Fibroblast of skin of right quadriceps (primary cell): ENCODE results near the gene HNRNPUL2.
"Not testable (repeated sequence)": the region's sequence is repeated elsewhere in the genome, so short reads cannot be mapped to it uniquely, and the experiment has no call there.

ENCODE experiments used
- DNase-seq: peaks from one replicate; pipeline ENCODE4 v3.0.0-alpha.2; 2013

The HNRNPUL2 gene

DNA sequence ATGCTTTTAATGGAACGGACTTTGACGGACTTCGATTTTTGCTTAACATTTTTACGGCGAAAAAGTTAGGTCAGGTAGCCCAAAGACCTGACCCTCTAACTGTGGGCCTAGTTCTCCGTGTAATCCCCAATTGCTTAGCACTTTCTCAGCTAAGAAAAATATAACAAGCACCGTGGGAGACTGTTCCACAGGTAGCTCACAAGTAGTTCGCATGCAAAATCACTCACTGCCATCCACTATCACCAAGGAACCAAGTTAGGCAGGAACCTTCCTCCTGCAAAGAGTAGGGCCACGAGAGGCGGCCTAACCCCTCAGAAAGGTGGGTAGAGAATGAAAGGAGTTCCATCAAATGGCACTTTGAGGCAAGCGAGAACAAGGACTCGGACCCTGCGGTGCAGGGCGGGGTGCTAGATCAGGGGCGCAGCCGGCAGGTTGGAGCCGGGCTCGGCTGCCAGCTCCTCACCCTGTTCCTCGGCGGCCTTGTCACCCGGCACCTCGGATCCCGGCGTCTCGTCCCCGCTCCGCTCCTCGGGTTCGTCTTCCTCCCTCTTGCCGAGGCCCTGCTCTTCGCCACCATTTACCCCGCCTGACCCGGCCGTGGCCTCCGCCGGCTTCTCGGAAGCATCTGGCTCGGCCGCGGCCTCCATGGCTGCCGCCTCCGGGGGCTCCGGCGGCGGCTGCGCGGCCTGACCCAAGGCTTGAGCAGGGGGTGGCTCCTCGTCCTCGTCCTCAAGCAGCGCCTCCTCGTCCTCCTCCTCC lies 922 bp downstream of the HNRNPUL2 start:
- no peak for DNase-seq

DNA sequence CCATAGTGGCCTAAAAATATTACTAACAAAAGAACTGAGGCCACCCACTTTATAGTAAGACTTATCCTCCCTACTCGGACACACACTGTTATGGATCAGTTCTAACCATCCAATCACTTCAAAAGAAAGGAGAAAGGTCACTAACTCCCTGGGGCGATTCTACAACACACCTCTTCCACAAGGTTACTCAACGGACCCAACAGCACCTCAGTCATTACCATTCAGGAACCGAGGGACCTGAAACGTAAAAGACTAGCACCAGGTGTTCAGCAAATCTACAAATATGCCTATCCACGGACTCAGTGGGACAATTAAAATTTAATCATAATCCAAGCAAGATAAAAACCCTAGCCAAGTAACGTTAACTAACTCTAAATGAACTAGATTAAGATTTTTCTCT lies 1.6 kb downstream of the HNRNPUL2 start:
- DNase-seq = no peak

DNA sequence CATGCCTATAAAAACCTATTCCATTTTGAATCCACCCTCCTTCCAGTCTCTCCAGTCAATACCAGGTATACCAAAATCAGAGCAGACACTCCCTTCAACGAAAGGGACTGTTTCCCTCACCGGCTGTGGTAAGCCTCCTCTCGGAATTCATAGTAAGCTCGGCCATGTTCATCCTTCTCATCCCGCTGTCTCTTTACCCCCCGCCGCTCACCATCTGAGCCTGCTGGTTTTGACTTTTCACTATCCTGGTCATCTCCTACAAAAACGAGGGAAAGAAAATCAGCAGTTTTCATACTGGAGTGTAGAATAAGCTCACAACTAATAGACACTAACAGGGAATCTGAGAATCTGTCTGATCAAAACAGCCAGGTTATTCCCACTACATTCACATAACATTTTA lies 3.1 kb downstream of the HNRNPUL2 start:
- DNase-seq = no peak

DNA sequence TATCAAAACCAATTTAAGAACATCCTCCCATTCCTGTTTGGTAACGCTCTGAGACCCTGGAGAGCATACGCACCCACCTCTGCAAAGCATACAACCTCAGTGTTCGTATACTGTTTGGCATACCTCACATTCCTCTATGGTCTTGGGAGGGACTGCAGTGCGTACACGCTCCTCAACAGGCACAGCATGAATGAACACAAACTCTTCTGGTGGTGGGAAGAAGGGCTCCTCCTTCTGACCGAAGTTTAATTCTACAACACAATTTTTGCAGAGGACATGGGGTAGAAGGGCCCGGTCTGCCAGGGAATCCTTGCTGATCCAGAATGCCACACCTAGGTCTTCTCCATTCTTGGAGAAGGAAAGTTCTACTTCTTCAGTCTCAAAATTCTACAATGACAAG lies 5.3 kb downstream of the HNRNPUL2 start:
- DNase-seq = peak; percentile 41

DNA sequence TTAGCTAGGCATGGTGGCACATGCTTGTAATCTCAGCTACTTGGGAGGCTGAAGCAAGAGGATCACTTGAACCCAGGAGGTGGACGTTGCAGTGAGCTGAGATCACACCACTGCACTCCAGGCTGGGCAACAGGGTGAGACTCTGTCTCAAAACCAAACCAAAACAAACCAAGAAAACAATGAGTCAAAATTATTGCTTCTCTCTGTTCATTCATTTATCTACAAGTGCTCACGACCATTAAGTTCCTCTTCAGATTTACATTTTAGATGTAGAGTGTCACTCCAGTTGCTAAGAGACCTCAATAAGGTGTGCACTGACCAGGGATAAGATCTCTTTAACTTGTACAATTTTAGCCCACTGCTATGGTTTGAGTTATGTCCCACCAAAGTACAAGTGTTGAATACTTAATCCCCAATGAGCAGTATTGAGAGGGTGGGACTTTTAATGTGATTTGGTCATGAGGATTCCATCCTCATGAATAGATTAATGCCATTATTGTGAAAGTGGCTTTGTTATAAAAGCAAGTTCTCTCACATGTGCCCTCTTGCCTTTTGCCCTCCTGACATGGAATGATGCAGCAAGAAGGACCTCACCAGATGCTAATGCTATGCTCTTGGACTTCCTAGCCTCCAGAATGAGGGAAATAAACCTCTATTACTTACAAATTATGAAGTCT lies 7.8 kb downstream of the HNRNPUL2 start:
- DNase-seq = no peak

DNA sequence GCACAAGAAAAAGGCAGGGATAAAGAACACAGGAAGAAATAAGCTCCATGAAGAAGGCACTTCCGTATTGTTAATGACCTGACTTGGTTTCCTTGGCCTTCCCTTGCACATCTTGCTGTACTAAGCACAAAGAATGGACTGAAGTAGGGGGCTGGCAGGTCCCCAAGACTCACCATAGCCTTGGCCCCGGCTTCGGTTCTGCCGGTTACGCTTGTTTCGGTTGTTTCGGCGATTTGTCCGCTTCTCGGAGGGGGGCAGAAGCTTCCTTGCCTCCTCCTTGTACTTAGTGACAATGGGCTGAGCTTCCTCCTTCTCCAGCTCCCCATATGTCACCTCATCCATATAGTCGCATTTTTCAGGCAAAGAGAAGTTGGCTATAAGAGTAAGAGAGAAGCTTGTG lies 10.4 kb downstream of the HNRNPUL2 start:
- no peak for DNase-seq

DNA sequence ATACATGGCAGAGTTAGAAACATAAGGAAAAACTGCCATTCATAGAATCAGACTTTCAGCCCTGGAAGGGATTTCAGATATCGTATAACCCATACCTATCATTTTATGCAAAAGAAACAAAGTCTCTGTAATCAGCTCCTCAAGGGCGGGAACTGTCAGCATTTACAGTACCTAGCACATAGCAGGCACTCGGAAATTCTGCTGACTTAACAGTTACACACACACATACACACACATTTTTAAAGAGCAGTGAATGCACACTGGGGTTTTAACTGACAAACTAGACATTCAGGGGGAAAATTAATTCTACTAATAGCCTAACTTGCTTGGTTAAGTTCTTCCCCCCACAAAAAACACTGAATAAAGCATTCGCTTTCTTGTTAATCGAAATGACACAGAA lies 11.1 kb downstream of the HNRNPUL2 start:
- no peak for DNase-seq

DNA sequence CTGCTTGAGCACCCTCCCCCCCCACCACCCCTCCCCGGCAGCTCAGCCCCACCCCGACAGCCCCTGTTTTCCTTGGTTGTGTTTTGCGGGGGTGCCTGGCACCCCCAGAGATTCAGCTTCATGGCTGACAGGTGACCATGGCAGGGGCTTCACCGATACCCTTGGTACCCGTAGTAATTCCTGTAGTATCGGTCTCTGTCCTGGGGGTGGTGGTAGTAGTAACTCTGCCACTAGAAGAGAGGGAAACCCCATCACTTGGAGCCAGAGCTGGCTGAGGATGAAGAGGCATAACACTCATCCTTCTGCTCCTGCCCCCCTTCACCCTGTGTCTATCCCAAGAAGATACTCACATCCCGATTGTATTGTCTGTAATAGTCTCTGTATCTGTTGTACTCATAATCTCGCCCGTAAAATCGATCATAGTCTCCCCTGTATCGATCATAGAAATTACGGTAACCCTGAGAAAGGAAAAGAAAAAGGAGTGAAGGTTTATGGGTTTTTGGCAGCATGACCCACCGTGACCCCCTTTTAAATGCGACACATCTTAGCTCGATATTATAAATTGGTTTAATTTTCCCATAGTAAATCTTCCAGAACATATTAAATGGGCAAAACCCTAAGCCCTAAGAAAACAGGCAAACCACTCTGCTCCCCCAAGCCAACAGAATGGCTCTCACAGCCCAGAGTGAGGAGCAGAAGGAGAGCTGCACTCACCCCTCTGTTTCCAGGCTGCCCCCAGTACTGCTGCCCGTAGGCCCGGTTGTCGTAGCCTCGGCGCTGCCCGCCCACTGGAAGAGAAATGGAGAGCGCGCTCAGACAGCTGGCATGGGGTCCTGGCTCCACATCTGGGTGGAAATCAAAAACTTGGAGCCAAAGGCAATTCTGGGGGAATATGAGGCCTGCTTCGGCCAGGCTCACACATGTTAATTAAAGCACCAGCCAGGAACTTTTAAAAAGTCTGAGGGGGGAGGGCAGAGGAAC lies 11.8 kb downstream of the HNRNPUL2 start:
- no peak for DNase-seq

DNA sequence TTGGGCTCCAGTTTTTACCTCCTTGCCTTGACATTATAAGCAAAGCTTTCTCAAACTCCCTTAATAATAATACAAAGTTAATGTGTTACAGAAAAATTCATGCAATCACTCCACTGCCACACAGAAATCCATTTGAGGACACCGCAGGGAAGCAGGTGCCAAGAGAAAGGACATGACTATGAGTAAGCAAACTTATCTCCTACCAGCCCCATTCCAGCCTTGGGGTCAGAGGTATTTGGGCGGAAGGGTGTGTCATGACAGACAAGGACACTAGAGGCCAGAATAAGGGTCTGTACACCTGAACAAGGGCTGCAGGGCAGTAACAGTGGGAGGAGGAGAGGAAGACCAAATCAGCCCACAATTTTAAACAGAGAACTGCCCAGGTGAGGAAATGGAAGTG lies 13.9 kb downstream of the HNRNPUL2 start:
- no peak for DNase-seq

DNA sequence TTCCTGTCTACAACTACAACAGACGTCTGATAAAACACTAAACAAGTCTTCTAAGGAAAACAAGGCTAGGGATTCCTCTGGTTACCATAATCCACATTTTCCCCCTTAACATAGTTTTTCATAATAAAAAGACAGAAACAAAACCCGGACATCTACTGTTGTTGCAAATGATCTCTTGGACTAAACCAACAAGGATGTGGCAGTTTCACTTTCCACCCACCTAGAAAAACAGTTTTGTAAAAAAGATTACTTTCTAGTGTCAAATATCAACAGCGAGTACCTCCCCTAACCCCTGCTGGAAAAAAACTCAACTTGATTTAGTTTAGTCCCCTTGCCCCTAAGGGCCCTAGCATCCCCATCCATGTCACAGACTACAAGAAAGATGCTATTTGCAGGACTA lies 14.4 kb downstream of the HNRNPUL2 start:
- DNase-seq = no peak

DNA sequence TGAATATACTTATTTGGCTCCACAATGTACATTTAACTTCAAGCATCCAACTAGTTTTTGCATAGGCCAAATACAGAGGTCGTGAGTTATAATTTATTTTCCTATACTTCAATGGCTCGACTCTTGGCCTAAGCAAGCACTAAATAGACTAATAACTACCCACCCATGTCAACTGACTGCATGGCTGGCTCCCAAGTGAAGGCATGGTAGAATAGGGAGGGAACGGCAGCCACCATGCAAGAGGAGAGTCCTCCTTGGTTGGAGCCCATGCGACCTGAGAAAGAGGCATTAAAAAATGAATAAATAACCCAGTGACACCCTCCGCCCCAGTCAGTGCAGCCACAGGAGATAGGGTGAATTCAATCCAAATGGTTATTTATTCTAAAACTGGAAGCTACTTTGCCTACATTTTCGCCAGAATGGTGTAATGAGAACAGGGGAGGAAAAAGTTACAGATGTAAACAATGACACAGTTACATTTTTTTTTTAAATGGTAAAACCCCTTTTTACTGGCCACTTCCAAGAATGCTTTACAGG lies 14.9 kb downstream of the HNRNPUL2 start:
- DNase-seq = no peak

DNA sequence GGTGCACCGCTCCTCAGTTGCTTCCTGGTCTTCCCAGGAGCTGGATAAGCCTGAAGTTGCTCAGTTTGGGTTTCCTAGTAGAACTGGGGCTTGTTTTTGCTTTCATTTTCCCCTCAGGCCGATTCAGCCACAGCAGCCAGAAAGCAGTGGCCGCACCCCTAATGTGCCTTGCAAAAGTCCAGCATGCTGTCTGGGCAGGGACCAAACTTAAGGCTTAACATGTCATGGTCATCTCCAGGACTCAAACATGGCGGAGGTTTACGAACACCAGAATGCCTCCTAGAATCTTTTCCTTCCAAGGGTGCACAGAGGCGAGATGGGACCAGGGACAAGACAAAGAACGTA lies 17.3 kb downstream of the HNRNPUL2 start:
- no peak for DNase-seq

DNA sequence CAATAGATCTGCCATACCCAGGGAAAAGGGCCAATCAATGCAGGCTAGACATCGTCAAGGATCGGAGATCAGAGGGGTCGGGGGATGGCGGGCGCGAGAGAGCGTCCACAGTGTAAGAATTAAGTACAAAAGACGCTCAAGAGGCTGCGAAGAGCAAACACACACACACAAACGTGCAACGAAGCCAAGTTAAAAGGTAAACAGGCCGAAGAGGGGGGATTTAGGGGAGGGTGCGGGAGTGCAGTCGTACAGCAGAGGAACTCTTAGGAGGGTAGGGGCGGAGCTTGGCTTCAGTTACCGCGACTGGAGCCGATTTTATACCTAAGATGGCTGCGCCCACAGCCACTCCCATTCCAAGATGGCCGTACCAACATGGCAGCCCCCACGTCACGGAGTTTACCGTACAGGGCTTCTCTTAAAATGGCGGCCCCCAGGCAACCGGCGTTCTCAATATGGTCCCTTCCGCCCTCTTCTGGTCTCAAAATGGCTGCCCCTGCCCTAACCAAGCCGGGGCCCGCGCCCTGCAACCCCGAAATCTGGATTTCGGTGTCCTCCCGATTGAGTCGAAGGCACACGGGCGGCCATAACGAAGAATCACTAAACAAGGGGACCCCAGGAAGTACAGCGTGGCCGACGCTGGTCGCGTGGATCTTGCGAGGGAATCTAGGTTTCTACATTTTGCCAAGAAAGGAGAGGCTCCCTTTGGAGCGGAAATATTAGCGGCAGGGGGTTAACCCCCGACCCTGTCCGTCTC lies 17.8 kb downstream of the HNRNPUL2 start:
- peak; percentile 97 for DNase-seq

DNA sequence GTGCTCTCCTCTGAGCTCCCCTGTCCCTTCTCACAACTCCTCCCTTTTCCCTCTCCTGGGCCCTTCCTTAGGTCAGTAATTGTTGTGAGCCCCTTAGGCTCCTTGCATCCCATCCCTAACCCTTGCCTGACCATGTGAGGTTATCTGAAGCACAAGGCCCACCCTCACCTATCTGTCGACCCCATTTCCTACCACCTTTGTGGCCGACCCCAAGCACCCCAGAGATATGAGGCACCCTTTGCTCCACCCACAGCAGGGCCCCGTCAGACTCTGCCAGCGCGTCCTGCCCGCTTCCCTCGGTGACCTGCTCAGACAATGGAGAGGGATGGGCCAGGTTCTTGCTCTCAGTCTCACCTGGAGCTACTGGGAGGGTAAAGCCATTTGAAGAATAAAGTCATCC lies 18.5 kb downstream of the HNRNPUL2 start:
- DNase-seq = no peak

DNA sequence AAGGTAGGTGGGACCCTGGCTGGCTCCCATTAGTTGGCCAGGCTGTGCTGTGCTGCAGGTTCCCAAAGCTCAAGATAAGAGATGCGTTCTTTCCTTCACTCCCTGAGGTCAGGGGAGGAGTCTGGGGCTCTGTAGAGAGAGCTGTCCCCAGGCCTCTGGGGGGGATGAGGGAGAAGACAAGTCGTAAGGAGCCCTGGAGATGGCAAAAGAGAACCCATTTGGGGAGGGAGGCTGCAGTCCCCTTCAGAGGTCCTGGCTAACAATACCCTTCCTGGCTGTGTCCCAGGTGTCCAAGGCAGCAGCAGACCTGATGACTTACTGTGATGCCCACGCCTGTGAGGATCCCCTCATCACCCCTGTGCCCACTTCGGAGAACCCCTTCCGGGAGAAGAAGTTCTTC lies 18.9 kb downstream of the HNRNPUL2 start:
- DNase-seq = no peak

DNA sequence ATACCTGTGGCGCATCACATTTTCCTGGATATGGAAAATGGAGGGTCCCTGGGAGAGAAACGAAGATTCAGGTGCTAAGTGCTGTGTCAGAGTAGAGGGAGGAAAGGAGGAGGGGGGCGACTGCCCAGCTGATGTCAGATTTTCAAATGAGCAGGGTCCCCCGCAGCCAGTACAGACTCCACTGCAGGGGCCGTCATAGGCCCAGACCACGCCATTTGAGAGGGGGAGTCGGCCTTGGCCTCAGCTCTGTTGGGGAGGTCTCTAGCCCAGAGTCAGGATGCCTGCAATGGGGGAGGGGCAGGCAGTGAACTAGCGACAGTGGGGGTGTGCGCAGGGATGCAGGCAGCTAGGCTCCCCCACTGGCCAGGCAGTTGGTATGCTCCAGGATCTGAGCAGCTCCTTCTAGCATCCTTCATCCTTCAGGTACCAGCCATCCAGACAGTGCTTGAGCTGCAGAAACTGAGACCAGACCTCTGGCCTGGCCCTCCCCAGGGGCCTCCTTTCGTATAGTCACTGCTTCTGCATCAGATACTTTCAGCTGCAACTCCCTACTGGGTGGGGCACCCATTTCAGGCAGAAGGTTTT lies 19.9 kb downstream of the HNRNPUL2 start, which contains the start of the genes BSCL2 and GNG3:
Gene BSCL2 (minus strand): TSS at position 148 of the 585 bp plus-strand sequence. CDS start 229 bp downstream, outside the sequence.
Gene GNG3 (plus strand): TSS at position 400 of the 585 bp plus-strand sequence. CDS start 620 bp downstream, outside the sequence.
- no peak for DNase-seq

DNA sequence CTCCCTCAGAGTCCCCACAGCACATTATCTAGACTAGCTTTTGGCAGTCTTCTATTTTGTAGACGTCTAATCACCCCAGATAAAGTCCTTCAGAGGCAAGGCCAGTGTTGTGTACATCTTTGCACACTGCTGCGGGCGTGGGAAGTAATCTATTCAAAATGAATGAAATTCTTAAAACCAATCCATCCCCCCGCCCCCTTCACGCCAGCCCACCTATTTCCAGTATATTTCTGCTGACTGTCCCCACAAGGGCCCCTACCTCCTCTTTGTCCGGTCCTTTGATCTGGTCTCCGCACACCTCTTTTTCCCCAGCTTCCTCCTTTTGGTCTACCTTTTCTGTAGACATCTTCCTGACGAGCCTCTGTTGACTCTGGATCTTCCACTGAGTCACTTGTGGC lies 20.4 kb downstream of the HNRNPUL2 start:
- no peak for DNase-seq

DNA sequence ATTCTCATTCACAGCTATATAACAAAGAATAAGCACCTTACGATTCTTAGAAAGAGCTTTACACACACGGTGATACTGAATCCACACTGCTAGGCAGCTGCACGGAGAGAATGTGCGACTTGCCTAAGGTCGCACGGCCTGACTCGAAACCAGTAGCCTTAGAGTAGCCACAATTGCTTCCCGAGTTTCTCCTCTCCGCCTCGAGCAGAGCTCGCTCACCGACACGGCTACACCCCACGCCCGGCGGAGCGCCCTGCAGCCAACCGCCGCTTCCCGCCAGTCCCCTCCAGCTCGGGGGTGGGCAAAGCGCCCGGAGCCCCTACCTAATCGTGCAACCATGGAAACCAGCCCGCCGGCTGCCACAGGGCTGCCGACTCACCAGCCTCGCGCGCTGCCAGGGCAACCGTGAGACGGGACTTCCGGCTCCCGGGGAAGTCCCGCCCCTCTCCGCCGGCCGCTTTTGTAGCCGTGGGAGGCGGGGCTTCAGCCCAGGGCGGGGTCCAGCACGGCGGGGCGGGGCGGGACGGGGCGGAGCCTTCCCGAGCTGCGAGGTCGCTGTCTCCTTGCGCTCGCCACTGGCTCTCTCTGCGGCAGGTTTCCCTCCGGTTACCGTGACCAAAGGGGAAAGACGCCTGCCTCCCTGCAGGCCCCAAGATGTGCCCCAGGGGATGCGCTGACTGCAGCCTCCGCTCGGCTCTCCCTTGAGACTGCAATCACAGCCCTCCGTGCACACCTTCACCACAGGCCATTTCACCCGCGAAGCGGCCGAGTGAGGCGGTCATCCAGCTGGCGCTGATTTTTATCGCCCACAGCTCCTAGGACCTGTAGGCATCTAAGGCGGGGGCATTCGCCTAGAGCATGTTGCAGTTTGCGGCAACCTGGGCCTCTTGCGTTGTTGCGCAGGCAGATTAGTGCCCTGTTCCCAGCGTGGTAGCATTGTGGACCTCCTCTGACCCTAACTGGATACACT lies 21.1 kb downstream of the HNRNPUL2 start:
- peak; percentile 94 for DNase-seq

DNA sequence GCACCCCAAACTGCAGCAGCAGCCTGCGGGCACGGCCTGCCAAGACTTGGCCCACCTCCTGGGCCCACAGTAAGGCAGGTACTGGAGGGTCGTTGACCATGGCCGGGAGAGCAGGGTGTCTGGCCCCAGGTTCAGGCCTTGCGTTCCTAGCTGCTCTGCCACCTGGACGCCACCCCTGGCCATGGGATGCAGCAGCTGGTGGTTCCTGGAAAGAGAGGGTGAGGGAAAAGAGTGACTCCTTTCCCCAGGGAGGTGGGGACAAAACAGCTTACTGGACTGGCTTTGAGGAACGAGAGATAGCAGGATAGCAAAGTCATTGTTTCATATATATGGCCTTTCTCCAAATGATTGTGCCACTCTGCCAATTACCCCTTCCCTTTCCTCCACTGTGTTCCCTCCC lies 21.8 kb downstream of the HNRNPUL2 start:
- no peak for DNase-seq

DNA sequence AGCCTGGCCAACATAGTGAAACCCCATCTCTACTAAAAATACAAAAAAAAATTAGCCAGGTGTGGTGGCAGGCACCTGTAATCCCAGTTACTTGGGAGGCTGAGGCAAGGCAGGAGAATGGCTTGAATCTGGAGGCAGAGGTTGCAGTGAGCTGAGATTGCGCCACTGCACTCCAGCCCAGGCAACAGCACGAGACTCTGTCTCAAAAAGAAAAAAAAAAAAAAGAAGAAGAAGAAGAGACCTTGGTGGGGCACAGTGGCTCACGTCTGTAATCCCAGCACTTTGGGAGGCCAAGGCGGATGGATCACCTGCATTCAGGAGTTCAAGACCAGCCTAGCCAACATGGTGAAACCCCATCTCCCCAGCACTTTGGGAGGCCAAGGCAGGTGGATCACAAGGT lies 23.3 kb downstream of the HNRNPUL2 start:
- not testable (repeated sequence) for DNase-seq

DNA sequence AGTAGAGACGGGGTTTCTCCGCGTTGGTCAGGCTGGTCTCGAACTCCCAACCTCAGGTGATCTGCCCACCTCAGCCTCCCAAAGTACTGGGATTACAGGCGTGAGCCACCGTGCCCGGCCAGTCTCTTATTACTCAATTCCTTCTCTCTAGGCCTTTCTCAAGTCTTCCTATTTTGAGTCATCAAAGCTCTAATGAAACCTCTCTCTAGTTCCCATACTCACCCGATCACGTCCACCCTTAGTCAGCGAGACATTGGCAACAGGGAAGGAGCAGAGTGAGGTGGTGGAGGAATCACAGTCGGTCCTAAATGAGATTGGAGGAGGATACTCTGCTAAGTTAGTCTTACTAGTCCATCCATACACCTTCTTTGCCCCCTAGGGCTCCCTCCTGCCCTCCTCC lies 25.0 kb downstream of the HNRNPUL2 start:
- DNase-seq = no peak
